ENCODE data around the gene KCNRG.
A peak's percentile ranks its signal among the peaks of the same experiment; 100 is the strongest.
"Not testable (repeated sequence)": the region's sequence is repeated elsewhere in the genome, so short reads cannot be mapped to it uniquely, and the experiment has no call there.

KCNRG gene

GRCh38 chr13:50015258-50015657, at the start of gene KCNRG:
Gene KCNRG, plus strand, starts transcription at chr13:50015444. Its CDS starts 50 bp downstream, at chr13:50015494.
- peaks cover 17% of the 10 kb centered on the region for H3K4me1 ChIP-seq (ENCODE audit: insufficient read depth, low read length)
- peak within 1 kb of the TSS; percentile 28; the same call in 1 of the 2 replicates for H3K4me3 ChIP-seq (ENCODE audit: low read length)
- H3K27ac ChIP-seq (ENCODE audit: low read length) = no peak within 1 kb of the TSS
- H3K9me3 ChIP-seq (ENCODE audit: insufficient read depth, low read depth, low read length) = no peaks in the 10 kb centered on the region
- H3K27me3 ChIP-seq (ENCODE audit: insufficient read depth, low read length) = no peaks in the 10 kb centered on the region
- H3K9ac ChIP-seq (ENCODE audit: low read depth, low read length) = peak within 1 kb of the TSS; percentile 7; the same call in 1 of the 2 replicates
- H3K36me3 ChIP-seq (ENCODE audit: insufficient read depth, low read depth, low read length) = peaks cover 35% of the 10 kb centered on the region

- Histone ChIP-seq H3K9ac (ENCODE audit: low read depth, low read length) (no peak overlapping the region), H3K27me3 (ENCODE audit: insufficient read depth, low read length) (no peaks in the 10 kb centered on the region), H3K4me1 (ENCODE audit: insufficient read depth, low read length) (no peaks in the 10 kb centered on the region), H3K9me3 (ENCODE audit: insufficient read depth, low read depth, low read length) (peaks cover 16% of the 10 kb centered on the region; the same call in 1 of the 2 replicates), H3K27ac (ENCODE audit: low read length) (no peak overlapping the region), H3K4me3 (ENCODE audit: low read length) (no peak overlapping the region), H3K36me3 (ENCODE audit: insufficient read depth, low read depth, low read length) (no peaks in the 10 kb centered on the region)
Observed at GRCh38 chr13:49967456-49967855, 47.8 kb upstream of the KCNRG start.

GRCh38 chr13:49972709-49973108, 42.5 kb upstream of the KCNRG start:
- H3K27ac ChIP-seq (ENCODE audit: low read length) = no peak overlapping the region
- H3K27me3 ChIP-seq (ENCODE audit: insufficient read depth, low read length) = no peaks in the 10 kb centered on the region
- no peaks in the 10 kb centered on the region for H3K9me3 ChIP-seq (ENCODE audit: insufficient read depth, low read depth, low read length)
- no peaks in the 10 kb centered on the region for H3K4me1 ChIP-seq (ENCODE audit: insufficient read depth, low read length)
- no peaks in the 10 kb centered on the region for H3K36me3 ChIP-seq (ENCODE audit: insufficient read depth, low read depth, low read length)
- no peak overlapping the region for H3K4me3 ChIP-seq (ENCODE audit: low read length)
- no peak overlapping the region for H3K9ac ChIP-seq (ENCODE audit: low read depth, low read length)

GRCh38 chr13:49975826-49976225, 39.4 kb upstream of the KCNRG start:
- Histone ChIP-seq H3K36me3 (ENCODE audit: insufficient read depth, low read depth, low read length) (no peaks in the 10 kb centered on the region), H3K9me3 (ENCODE audit: insufficient read depth, low read depth, low read length) (no peaks in the 10 kb centered on the region), H3K4me3 (ENCODE audit: low read length) (no peak overlapping the region), H3K27me3 (ENCODE audit: insufficient read depth, low read length) (no peaks in the 10 kb centered on the region), H3K27ac (ENCODE audit: low read length) (no peak overlapping the region), H3K4me1 (ENCODE audit: insufficient read depth, low read length) (no peaks in the 10 kb centered on the region), H3K9ac (ENCODE audit: low read depth, low read length) (no peak overlapping the region)

GRCh38 chr13:49976314-49977258, 38.7 kb upstream of the KCNRG start:
- Histone ChIP-seq H3K4me1 (ENCODE audit: insufficient read depth, low read length) (no peaks in the 10 kb centered on the region), H3K9me3 (ENCODE audit: insufficient read depth, low read depth, low read length) (no peaks in the 10 kb centered on the region), H3K9ac (ENCODE audit: low read depth, low read length) (no peak overlapping the region), H3K27ac (ENCODE audit: low read length) (no peak overlapping the region), H3K27me3 (ENCODE audit: insufficient read depth, low read length) (no peaks in the 10 kb centered on the region), H3K4me3 (ENCODE audit: low read length) (no peak overlapping the region), H3K36me3 (ENCODE audit: insufficient read depth, low read depth, low read length) (no peaks in the 10 kb centered on the region)

GRCh38 chr13:49977992-49978391, 37.3 kb upstream of the KCNRG start:
- H3K9ac ChIP-seq (ENCODE audit: low read depth, low read length) = no peak overlapping the region
- H3K4me3 ChIP-seq (ENCODE audit: low read length) = no peak overlapping the region
- H3K36me3 ChIP-seq (ENCODE audit: insufficient read depth, low read depth, low read length) = no peaks in the 10 kb centered on the region
- H3K27ac ChIP-seq (ENCODE audit: low read length) = no peak overlapping the region
- H3K9me3 ChIP-seq (ENCODE audit: insufficient read depth, low read depth, low read length) = no peaks in the 10 kb centered on the region
- H3K4me1 ChIP-seq (ENCODE audit: insufficient read depth, low read length) = no peaks in the 10 kb centered on the region
- no peaks in the 10 kb centered on the region for H3K27me3 ChIP-seq (ENCODE audit: insufficient read depth, low read length)

GRCh38 chr13:49980266-49980665, 35.0 kb upstream of the KCNRG start:
- no peak overlapping the region for H3K27ac ChIP-seq (ENCODE audit: low read length)
- no peak overlapping the region for H3K4me3 ChIP-seq (ENCODE audit: low read length)
- H3K27me3 ChIP-seq (ENCODE audit: insufficient read depth, low read length) = no peaks in the 10 kb centered on the region
- H3K9ac ChIP-seq (ENCODE audit: low read depth, low read length) = no peak overlapping the region
- H3K9me3 ChIP-seq (ENCODE audit: insufficient read depth, low read depth, low read length) = no peaks in the 10 kb centered on the region
- no peaks in the 10 kb centered on the region for H3K36me3 ChIP-seq (ENCODE audit: insufficient read depth, low read depth, low read length)
- no peaks in the 10 kb centered on the region for H3K4me1 ChIP-seq (ENCODE audit: insufficient read depth, low read length)

GRCh38 chr13:49985129-49985528, 30.1 kb upstream of the KCNRG start:
- Histone ChIP-seq H3K36me3 (ENCODE audit: insufficient read depth, low read depth, low read length) (no peaks in the 10 kb centered on the region), H3K4me3 (ENCODE audit: low read length) (no peak overlapping the region), H3K4me1 (ENCODE audit: insufficient read depth, low read length) (no peaks in the 10 kb centered on the region), H3K9ac (ENCODE audit: low read depth, low read length) (no peak overlapping the region), H3K27ac (ENCODE audit: low read length) (no peak overlapping the region), H3K27me3 (ENCODE audit: insufficient read depth, low read length) (no peaks in the 10 kb centered on the region), H3K9me3 (ENCODE audit: insufficient read depth, low read depth, low read length) (no peaks in the 10 kb centered on the region)

GRCh38 chr13:49986471-49986870, 28.8 kb upstream of the KCNRG start:
- Histone ChIP-seq H3K9ac (ENCODE audit: low read depth, low read length) (no peak overlapping the region), H3K4me3 (ENCODE audit: low read length) (no peak overlapping the region), H3K27me3 (ENCODE audit: insufficient read depth, low read length) (no peaks in the 10 kb centered on the region), H3K36me3 (ENCODE audit: insufficient read depth, low read depth, low read length) (no peaks in the 10 kb centered on the region), H3K9me3 (ENCODE audit: insufficient read depth, low read depth, low read length) (no peaks in the 10 kb centered on the region), H3K4me1 (ENCODE audit: insufficient read depth, low read length) (no peaks in the 10 kb centered on the region), H3K27ac (ENCODE audit: low read length) (no peak overlapping the region)

GRCh38 chr13:49990612-49991011, 24.6 kb upstream of the KCNRG start:
- not testable (repeated sequence) for H3K27me3 ChIP-seq (ENCODE audit: insufficient read depth, low read length); H3K4me1 ChIP-seq (ENCODE audit: insufficient read depth, low read length); H3K9ac ChIP-seq (ENCODE audit: low read depth, low read length)

GRCh38 chr13:49993111-49993510, 22.1 kb upstream of the KCNRG start:
- H3K9ac ChIP-seq (ENCODE audit: low read depth, low read length) = no peak overlapping the region
- no peaks in the 10 kb centered on the region for H3K9me3 ChIP-seq (ENCODE audit: insufficient read depth, low read depth, low read length)
- peaks cover 8% of the 10 kb centered on the region for H3K36me3 ChIP-seq (ENCODE audit: insufficient read depth, low read depth, low read length)
- H3K4me1 ChIP-seq (ENCODE audit: insufficient read depth, low read length) = peaks cover 10% of the 10 kb centered on the region; the same call in 1 of the 2 replicates
- no peak overlapping the region for H3K4me3 ChIP-seq (ENCODE audit: low read length)
- peaks cover 7% of the 10 kb centered on the region; the same call in 1 of the 2 replicates for H3K27me3 ChIP-seq (ENCODE audit: insufficient read depth, low read length)
- no peak overlapping the region for H3K27ac ChIP-seq (ENCODE audit: low read length)

More at GRCh38 chr13:49990612-49991011, 24.6 kb upstream of the KCNRG start:
- H3K4me3 ChIP-seq (ENCODE audit: low read length); H3K36me3 ChIP-seq (ENCODE audit: insufficient read depth, low read depth, low read length); H3K27ac ChIP-seq (ENCODE audit: low read length); H3K9me3 ChIP-seq (ENCODE audit: insufficient read depth, low read depth, low read length): not testable (repeated sequence)

- Histone ChIP-seq H3K4me3 (ENCODE audit: low read length) (no peak overlapping the region), H3K36me3 (ENCODE audit: insufficient read depth, low read depth, low read length) (peaks cover 13% of the 10 kb centered on the region), H3K4me1 (ENCODE audit: insufficient read depth, low read length) (peaks cover 13% of the 10 kb centered on the region; the same call in 1 of the 2 replicates), H3K9ac (ENCODE audit: low read depth, low read length) (no peak overlapping the region), H3K9me3 (ENCODE audit: insufficient read depth, low read depth, low read length) (no peaks in the 10 kb centered on the region), H3K27ac (ENCODE audit: low read length) (no peak overlapping the region), H3K27me3 (ENCODE audit: insufficient read depth, low read length) (peaks cover 7% of the 10 kb centered on the region; the same call in 1 of the 2 replicates)
Observed at GRCh38 chr13:49993666-49994065, 21.6 kb upstream of the KCNRG start.
